Amniotic stem cell (primary cell): ENCODE data around the gene PAX3.

Source experiments
- DNase-seq: peaks from one replicate; lab custom pipeline; 2025; lab: John Stamatoyannopoulos, UW

PAX3 gene

GRCh38 chr2:222298311-222299150, at the start of gene PAX3:
Gene PAX3, minus strand, starts transcription at chr2:222298998. Its CDS starts 383 bp downstream, at chr2:222298615.
- peak; percentile 88 for DNase-seq

GRCh38 chr2:222341331-222341730, 42.5 kb upstream of the PAX3 start:
- DNase-seq = no peak

- no peak for DNase-seq
These were observed 39.6 kb upstream of the PAX3 start for GRCh38 chr2:222338374-222338773.

GRCh38 chr2:222336931-222337330, 38.1 kb upstream of the PAX3 start:
- DNase-seq = no peak

- DNase-seq = no peak
These were observed 37.6 kb upstream of the PAX3 start for GRCh38 chr2:222336442-222336841.

- DNase-seq = no peak
These were observed 36.1 kb upstream of the PAX3 start for GRCh38 chr2:222334914-222335313.

- DNase-seq = no peak
These were observed 34.6 kb upstream of the PAX3 start for GRCh38 chr2:222333397-222333796.

- DNase-seq = no peak
These were observed 33.3 kb upstream of the PAX3 start for GRCh38 chr2:222332116-222332515.

GRCh38 chr2:222330910-222331309, 32.1 kb upstream of the PAX3 start:
- DNase-seq = no peak

- no peak for DNase-seq
These were observed 23.4 kb upstream of the PAX3 start for GRCh38 chr2:222322236-222322635.

GRCh38 chr2:222320436-222321395, 21.9 kb upstream of the PAX3 start:
- DNase-seq = no peak

- no peak for DNase-seq
These were observed 21.0 kb upstream of the PAX3 start for GRCh38 chr2:222319586-222320435.

GRCh38 chr2:222318712-222319585, 20.2 kb upstream of the PAX3 start:
- DNase-seq = no peak

- no peak for DNase-seq
These were observed 19.4 kb upstream of the PAX3 start for GRCh38 chr2:222318026-222318711.

- no peak for DNase-seq
These were observed 16.8 kb upstream of the PAX3 start for GRCh38 chr2:222315443-222316121.

- no peak for DNase-seq
These were observed 15.0 kb upstream of the PAX3 start for GRCh38 chr2:222313816-222314215.

- no peak for DNase-seq
These were observed 13.4 kb upstream of the PAX3 start for GRCh38 chr2:222311978-222312738.

GRCh38 chr2:222311319-222311977, 12.7 kb upstream of the PAX3 start:
- DNase-seq = no peak
